IPS-20b (cell line): ENCODE data around the gene DRD4.
"Not testable (repeated sequence)": the region's sequence is repeated elsewhere in the genome, so short reads cannot be mapped to it uniquely, and the experiment has no call there.

Experiments used
- H3K27ac ChIP-seq: one replicate; pipeline ENCODE4 v1.5.1; 2013; ENCODE audit warnings: low read length
- H3K27me3 ChIP-seq: 2 replicates; pipeline ENCODE4 v1.6.1; 2013; ENCODE audit warnings: mild to moderate bottlenecking, low read length, inconsistent platforms; ENCODE audit not compliant: insufficient read depth
- H3K36me3 ChIP-seq: 2 replicates; pipeline ENCODE4 v1.6.1; 2013; ENCODE audit warnings: low read depth, mild to moderate bottlenecking, inconsistent platforms, low read length, moderate library complexity; ENCODE audit not compliant: insufficient read depth
- H3K4me1 ChIP-seq: 2 replicates; pipeline ENCODE4 v1.6.1; 2013; ENCODE audit warnings: mild to moderate bottlenecking, control low read depth, inconsistent platforms, low read length, moderate library complexity; ENCODE audit not compliant: insufficient read depth
- H3K4me3 ChIP-seq: 2 replicates; pipeline ENCODE4 v1.5.1; 2013; ENCODE audit warnings: mild to moderate bottlenecking, low read length, inconsistent platforms
- H3K9ac ChIP-seq: 2 replicates; pipeline ENCODE4 v1.6.1; 2013; ENCODE audit warnings: low read depth, mild to moderate bottlenecking, inconsistent platforms, low read length, moderate library complexity
- H3K9me3 ChIP-seq: 2 replicates; pipeline ENCODE4 v1.6.1; 2013; ENCODE audit warnings: mild to moderate bottlenecking, low read depth, low read length, inconsistent platforms; ENCODE audit not compliant: insufficient read depth

Gene DRD4

DNA sequence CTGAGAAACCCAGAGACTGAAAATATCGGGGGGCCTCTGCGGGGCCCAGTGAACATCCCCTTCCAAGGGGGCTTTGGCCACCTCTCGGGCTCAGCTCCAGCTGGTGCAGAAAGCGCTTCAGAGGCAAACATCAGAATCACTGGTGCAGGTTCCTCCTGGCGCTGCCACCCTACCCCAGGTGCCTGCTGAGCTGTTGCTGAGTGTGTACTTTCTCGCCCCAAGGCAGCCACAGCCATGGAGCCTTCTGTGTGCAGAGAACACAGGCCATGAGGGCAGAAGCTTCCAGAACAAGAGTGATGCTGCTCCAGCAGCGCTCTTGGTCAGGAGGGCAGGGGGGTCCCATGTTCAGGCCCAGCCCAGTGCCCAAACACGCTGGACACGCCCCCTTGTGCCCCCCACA is 6.3 kb downstream of the DRD4 start:
- no peak overlapping the region for H3K9ac ChIP-seq
- peaks cover 1% of the 10 kb centered on the region; the same call in 1 of the 2 replicates for H3K4me1 ChIP-seq
- no peaks in the 10 kb centered on the region for H3K9me3 ChIP-seq
- H3K36me3 ChIP-seq: no peaks in the 10 kb centered on the region
- H3K27ac ChIP-seq: no peak overlapping the region
- H3K27me3 ChIP-seq: peaks cover 31% of the 10 kb centered on the region
- no peak overlapping the region for H3K4me3 ChIP-seq

GRCh38 chr11:643849-644738 is 7.0 kb downstream of the DRD4 start:
- Histone ChIP-seq H3K36me3 (no peaks in the 10 kb centered on the region), H3K27me3 (peaks cover 23% of the 10 kb centered on the region), H3K4me1 (no peaks in the 10 kb centered on the region)

DNA sequence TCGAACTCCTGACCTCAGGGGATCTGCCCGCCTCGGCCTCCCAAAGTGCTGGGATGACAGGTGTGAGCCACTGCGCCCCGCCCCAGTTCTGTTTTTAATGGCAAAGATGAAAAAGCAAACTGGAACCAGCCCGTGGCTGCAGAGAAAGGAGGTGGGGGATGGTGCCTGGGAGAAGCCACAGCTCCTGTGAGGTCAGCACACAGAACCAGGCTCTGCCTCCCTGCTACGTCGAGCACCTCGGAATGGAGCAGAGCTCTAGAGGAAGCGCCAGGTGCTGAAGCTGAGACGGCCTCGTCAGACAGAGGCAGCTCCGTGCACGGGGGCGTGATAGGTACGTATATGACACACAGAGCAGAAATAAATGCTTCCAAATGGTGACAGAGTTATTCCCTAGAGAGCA is 8.5 kb downstream of the DRD4 start:
- H3K4me3 ChIP-seq: no peak overlapping the region
- no peak overlapping the region for H3K9ac ChIP-seq
- H3K4me1 ChIP-seq: no peaks in the 10 kb centered on the region
- peaks cover 4% of the 10 kb centered on the region; the same call in 1 of the 2 replicates for H3K36me3 ChIP-seq
- H3K9me3 ChIP-seq: no peaks in the 10 kb centered on the region
- no peak overlapping the region for H3K27ac ChIP-seq
- H3K27me3 ChIP-seq: peaks cover 11% of the 10 kb centered on the region; the same call in 1 of the 2 replicates

More at GRCh38 chr11:643849-644738, 7.0 kb downstream of the DRD4 start:
- no peak overlapping the region for H3K27ac ChIP-seq
- no peaks in the 10 kb centered on the region for H3K9me3 ChIP-seq
- H3K4me3 ChIP-seq: no peak overlapping the region
- H3K9ac ChIP-seq: no peak overlapping the region

DNA sequence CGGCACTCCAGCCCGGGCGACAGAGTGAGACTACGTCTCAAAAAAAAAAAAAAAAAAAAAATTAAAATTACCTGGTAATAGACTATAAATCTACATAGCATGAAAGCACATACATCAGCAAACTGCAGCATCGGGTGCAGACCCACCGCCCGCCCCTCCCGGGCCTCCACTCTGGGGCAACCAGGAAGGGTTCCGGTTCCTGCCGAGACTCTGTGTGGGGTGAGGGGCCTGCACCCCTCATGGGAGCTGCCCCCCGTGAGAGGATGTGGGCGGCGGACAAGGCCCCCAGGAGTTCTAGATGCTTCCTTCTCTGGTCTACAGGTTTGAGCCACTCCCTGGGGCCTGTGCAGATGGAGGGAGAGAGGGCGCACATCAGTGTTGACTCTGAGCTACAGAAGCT is 9.1 kb downstream of the DRD4 start:
- no peaks in the 10 kb centered on the region for H3K4me1 ChIP-seq
- H3K9ac ChIP-seq: no peak overlapping the region
- H3K27ac ChIP-seq: no peak overlapping the region
- H3K4me3 ChIP-seq: no peak overlapping the region
- peaks cover 4% of the 10 kb centered on the region; the same call in 1 of the 2 replicates for H3K27me3 ChIP-seq
- H3K36me3 ChIP-seq: peaks cover 4% of the 10 kb centered on the region; the same call in 1 of the 2 replicates
- no peaks in the 10 kb centered on the region for H3K9me3 ChIP-seq

DNA sequence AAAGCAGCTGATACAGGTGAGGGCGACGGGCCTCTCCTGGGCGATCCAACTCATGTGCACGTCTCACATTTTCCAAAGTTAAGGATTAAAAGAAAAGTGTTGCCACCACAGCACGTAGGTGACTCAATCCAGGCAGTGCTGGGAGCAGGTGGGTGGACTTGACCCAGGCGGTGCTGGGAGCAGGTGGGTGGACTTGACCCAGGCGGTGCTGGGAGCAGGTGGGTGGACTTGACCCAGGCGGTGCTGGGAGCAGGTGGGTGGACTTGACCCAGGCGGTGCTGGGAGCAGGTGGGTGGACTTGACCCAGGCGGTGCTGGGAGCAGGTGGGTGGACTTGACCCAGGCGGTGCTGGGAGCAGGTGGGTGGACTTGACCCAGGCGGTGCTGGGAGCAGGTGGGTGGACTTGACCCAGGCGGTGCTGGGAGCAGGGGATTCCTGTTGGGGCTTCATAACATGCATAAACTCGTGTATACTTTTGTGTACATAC is 10.6 kb downstream of the DRD4 start:
- not testable (repeated sequence) for H3K4me1 ChIP-seq, H3K36me3 ChIP-seq, H3K9me3 ChIP-seq, H3K9ac ChIP-seq, H3K27me3 ChIP-seq, H3K4me3 ChIP-seq, H3K27ac ChIP-seq

DNA sequence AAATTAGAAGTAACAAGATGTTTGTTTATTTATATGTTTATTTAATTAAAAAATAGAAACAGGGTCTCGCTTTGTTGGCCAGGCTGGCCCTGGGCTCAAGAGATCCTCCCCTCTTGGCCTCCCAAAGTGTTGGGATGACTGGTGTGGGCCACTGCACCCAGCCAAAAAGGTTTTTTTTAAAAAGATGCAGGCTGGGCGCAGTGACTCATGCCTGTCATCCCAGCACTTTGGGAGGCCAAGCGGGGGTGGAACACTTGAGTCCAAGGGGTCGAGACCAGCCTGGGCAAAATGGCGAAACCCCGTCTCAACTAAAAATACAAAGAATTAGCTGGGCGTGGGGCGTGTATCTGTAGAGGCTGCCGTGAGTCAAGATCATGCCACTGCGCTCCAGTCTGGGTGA is 13.4 kb downstream of the DRD4 start:
- no peak overlapping the region for H3K4me3 ChIP-seq
- H3K4me1 ChIP-seq: no peaks in the 10 kb centered on the region
- no peak overlapping the region for H3K27ac ChIP-seq
- peaks cover 4% of the 10 kb centered on the region; the same call in 1 of the 2 replicates for H3K36me3 ChIP-seq
- H3K27me3 ChIP-seq: no peaks in the 10 kb centered on the region
- no peak overlapping the region for H3K9ac ChIP-seq
- H3K9me3 ChIP-seq: no peaks in the 10 kb centered on the region

GRCh38 chr11:653136-653535 is 16.1 kb downstream of the DRD4 start:
- not testable (repeated sequence) for H3K4me3 ChIP-seq, H3K9ac ChIP-seq, H3K9me3 ChIP-seq, H3K4me1 ChIP-seq, H3K27ac ChIP-seq, H3K27me3 ChIP-seq
- H3K36me3 ChIP-seq: peaks cover 11% of the 10 kb centered on the region; the same call in 1 of the 2 replicates

GRCh38 chr11:653837-654236 is 16.8 kb downstream of the DRD4 start:
- Histone ChIP-seq H3K27me3 (no peaks in the 10 kb centered on the region), H3K27ac (no peak overlapping the region), H3K4me3 (no peak overlapping the region), H3K4me1 (no peaks in the 10 kb centered on the region), H3K9me3 (no peaks in the 10 kb centered on the region), H3K36me3 (peaks cover 11% of the 10 kb centered on the region; the same call in 1 of the 2 replicates), H3K9ac (no peak overlapping the region)

DNA sequence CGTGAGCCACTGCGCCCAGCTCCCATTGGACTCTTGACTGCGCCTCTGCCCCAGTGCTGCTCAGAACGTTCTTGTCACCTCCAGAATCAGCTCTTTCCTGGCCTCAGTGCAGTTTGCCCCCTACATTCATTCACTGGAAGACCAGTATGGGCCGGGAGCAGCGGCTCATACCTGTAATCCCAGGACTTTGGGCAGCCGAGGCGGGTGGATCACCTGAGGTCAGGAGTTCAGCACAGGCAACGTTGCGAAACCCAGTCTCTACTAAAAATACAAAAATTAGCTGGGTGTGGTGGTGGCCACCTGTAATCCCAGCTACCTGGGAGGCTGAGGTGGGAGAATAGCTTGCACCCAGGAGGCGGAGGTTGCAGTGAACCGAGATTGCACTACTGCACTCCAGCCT is 17.4 kb downstream of the DRD4 start:
- H3K36me3 ChIP-seq: peaks cover 13% of the 10 kb centered on the region; the same call in 1 of the 2 replicates
- not testable (repeated sequence) for H3K4me1 ChIP-seq, H3K9me3 ChIP-seq, H3K27ac ChIP-seq, H3K4me3 ChIP-seq, H3K9ac ChIP-seq, H3K27me3 ChIP-seq

DNA sequence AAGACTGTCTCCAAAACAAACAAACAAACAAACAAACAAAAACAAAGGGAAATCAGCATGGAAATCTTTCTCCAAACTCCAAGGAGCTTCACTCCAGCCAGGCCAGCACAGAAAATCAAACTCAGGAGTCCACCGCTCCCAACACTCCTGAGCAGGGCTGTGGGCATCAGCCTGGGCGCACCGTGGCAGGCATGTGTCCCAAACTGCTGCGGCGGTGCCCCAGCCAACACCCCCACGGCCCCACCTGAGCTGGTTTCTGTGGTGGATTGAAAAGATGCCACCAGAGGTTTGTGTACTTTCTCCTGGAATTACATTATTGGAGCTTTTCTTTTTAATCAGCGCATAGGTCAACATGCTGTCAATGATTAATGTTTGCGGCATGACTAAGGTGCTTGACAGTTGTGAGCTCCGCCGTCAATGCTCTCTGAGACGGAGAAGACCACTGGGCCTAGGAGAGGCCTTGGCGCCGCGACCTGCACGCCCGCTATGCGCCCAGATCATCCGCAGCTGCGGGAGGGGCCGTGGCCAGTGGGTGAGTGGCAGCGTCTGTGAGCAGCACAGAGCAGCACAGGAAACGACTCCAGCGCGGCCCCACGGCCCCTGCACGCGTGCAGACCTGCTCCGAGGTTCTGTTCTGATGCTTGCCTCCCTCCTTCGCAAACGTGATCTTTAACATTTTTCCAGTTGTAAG is 18.1 kb downstream of the DRD4 start:
- Histone ChIP-seq H3K9ac (no peak overlapping the region), H3K27me3 (no peaks in the 10 kb centered on the region), H3K4me3 (no peak overlapping the region), H3K27ac (no peak overlapping the region), H3K36me3 (peaks cover 16% of the 10 kb centered on the region; the same call in 1 of the 2 replicates), H3K4me1 (no peaks in the 10 kb centered on the region), H3K9me3 (no peaks in the 10 kb centered on the region)

- peaks cover 26% of the 10 kb centered on the region for H3K36me3 ChIP-seq
- H3K9ac ChIP-seq: no peak overlapping the region
- no peaks in the 10 kb centered on the region for H3K4me1 ChIP-seq
- no peak overlapping the region for H3K27ac ChIP-seq
- no peak overlapping the region for H3K4me3 ChIP-seq
- no peaks in the 10 kb centered on the region for H3K27me3 ChIP-seq
- H3K9me3 ChIP-seq: no peaks in the 10 kb centered on the region
Observed at GRCh38 chr11:656426-656825, 19.4 kb downstream of the DRD4 start.

DNA sequence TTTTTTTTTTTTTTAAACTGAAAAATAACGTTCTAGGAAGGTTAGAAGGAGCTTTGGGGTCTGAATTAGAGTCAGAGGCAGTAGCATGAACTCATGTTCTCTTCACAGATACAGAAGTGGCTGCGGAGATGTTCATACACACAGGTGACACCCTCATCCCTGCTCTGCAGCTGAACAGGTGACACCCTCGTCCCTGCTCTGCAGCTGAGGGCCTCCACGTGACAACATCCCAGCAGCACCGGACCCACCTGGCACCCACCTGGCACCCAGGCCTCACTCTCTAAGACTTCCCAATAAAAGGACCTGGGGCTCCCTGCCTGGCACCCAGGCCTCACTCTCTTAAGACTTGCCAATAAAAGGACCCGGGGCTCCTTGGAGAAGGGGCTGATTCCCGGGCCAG is 19.8 kb downstream of the DRD4 start:
- peaks cover 30% of the 10 kb centered on the region for H3K36me3 ChIP-seq
- no peak overlapping the region for H3K27ac ChIP-seq

More for the DNA sequence above, 19.8 kb downstream of the DRD4 start:
- Histone ChIP-seq H3K9me3 (no peaks in the 10 kb centered on the region), H3K4me3 (no peak overlapping the region), H3K9ac (no peak overlapping the region), H3K27me3 (no peaks in the 10 kb centered on the region), H3K4me1 (no peaks in the 10 kb centered on the region)
